Suprapubic skin (tissue), 4 donors: Measurements from ENCODE around the gene DUT. TPM values are rescaled to one million over a fixed set of nuclear protein-coding genes. Genes with fewer than 3 reads are reported as not detected.

Source experiments
- DNase-seq, 2 donors: peaks; one replicate each; pipeline ENCODE4 v3.0.0-alpha.2; 2019; ENCODE audit warnings: low spot score in 2 of 2
- H3K27ac ChIP-seq: fragments of 200-600 bp; sonication (generic); one replicate; pipeline ENCODE4 v1.5.1; 2019
- H3K27me3 ChIP-seq: fragments of 200-600 bp; sonication (generic); one replicate; pipeline ENCODE4 v1.5.1; 2019
- H3K36me3 ChIP-seq: fragments of 200-600 bp; sonication (generic); one replicate; pipeline ENCODE4 v1.5.1; 2019
- H3K4me1 ChIP-seq: fragments of 200-600 bp; sonication (generic); one replicate; pipeline ENCODE4 v1.5.1; 2019
- H3K4me3 ChIP-seq: fragments of 200-600 bp; sonication (generic); one replicate; pipeline ENCODE4 v1.5.1; 2019; ENCODE audit warnings: mild to moderate bottlenecking
- H3K9me3 ChIP-seq: fragments of 200-600 bp; sonication (generic); one replicate; pipeline ENCODE4 v1.5.1; 2019
- CTCF ChIP-seq, 2 donors: fragments of 200-600 bp in 1 of 2; fragments of 450-650 bp in 1 of 2; sonication (generic) in 1 of 2; IDR thresholded peaks; one replicate each; pipeline ENCODE4 v1.5.1; 2016 to 2019; ENCODE audit warnings: antibody characterized with exemption in 2 of 2, mild to moderate bottlenecking in 1 of 2, moderate library complexity in 1 of 2
- EP300 ChIP-seq: sonication (generic); formaldehyde crosslinking; IDR thresholded peaks from one replicate; pipeline ENCODE4 v1.6.1; 2017; ENCODE audit warnings: antibody characterized with exemption
- POLR2A ChIP-seq, 2 donors: fragments of 450-650 bp; IDR thresholded peaks; one replicate each; pipeline ENCODE4 v1.6.1; 2017; ENCODE audit warnings: antibody characterized with exemption in 2 of 2, mild to moderate bottlenecking in 2 of 2, moderate library complexity in 2 of 2
- POLR2AphosphoS5 ChIP-seq, 3 donors: sonication (generic); formaldehyde crosslinking; IDR thresholded peaks; one replicate each; pipeline ENCODE4 v1.6.1; 2017; ENCODE audit warnings: antibody characterized with exemption in 3 of 3
- WGBS: methylation state at CpG from one replicate; pipeline ENCODE4 v1.1.5; 2018; 5-methylcytosine and 5-hydroxymethylcytosine counted together
- total RNA-seq, 4 donors: library from RNA; depleted of rRNA; stranded (reverse); fragments of >200 nt; gene quantifications; one replicate each; pipeline ENCODE4 v1.1.0, GENCODE V29; 2016

DUT gene
- total RNA-seq, 4 donors from 2014 or later: 49.3 to 69.4 (median 64.2) TPM

- WGBS: 32% methylated on average over 3 of the region's 3 CpGs
- Histone ChIP-seq H3K36me3 (no peaks in the 10 kb centered on the region), H3K4me3 (no peak overlapping the region), H3K9me3 (no peaks in the 10 kb centered on the region), H3K27ac (peak overlapping the region; percentile 30), H3K4me1 (peaks cover 5% of the 10 kb centered on the region), H3K27me3 (no peaks in the 10 kb centered on the region)
- DNase-seq: no peak
- TF ChIP-seq CTCF (IDR thresholded peaks at IDR 0.05): peak; percentile 38 to 45
- no peak for TF ChIP-seq POLR2AphosphoS5 (IDR thresholded peaks at IDR 0.05)
Observed at GRCh38 chr15:48358229-48359152, 27.3 kb downstream of the DUT start.

- TF ChIP-seq EP300 (no peak), POLR2AphosphoS5 (IDR thresholded peaks at IDR 0.05) (no peak), POLR2A (IDR thresholded peaks at IDR 0.05) (no peak), CTCF (IDR thresholded peaks at IDR 0.05) (no peak)
- no peaks in the 10 kb centered on the region for H3K9me3 ChIP-seq
- H3K36me3 ChIP-seq: no peaks in the 10 kb centered on the region
- 81% methylated on average over 2 of the region's 2 CpGs for WGBS
- DNase-seq: no peak
- H3K4me3 ChIP-seq: no peak overlapping the region
- H3K27ac ChIP-seq: no peak overlapping the region
- peaks cover 5% of the 10 kb centered on the region for H3K4me1 ChIP-seq
- H3K27me3 ChIP-seq: no peaks in the 10 kb centered on the region
Observed at GRCh38 chr15:48360841-48361240, 29.6 kb downstream of the DUT start.

GRCh38 chr15:48361685-48362084, 30.5 kb downstream of the DUT start:
- H3K9me3 ChIP-seq: no peaks in the 10 kb centered on the region
- no peaks in the 10 kb centered on the region for H3K36me3 ChIP-seq
- WGBS: 84% methylated on average over 2 of the region's 2 CpGs
- DNase-seq: no peak
- H3K4me1 ChIP-seq: peaks cover 5% of the 10 kb centered on the region
- no peak overlapping the region for H3K27ac ChIP-seq
- TF ChIP-seq CTCF (IDR thresholded peaks at IDR 0.05): no peak
- no peak for TF ChIP-seq POLR2A (IDR thresholded peaks at IDR 0.05)
- TF ChIP-seq EP300: no peak
- no peak for TF ChIP-seq POLR2AphosphoS5 (IDR thresholded peaks at IDR 0.05)
- H3K4me3 ChIP-seq: no peak overlapping the region
- H3K27me3 ChIP-seq: no peaks in the 10 kb centered on the region

GRCh38 chr15:48363474-48363873, 32.2 kb downstream of the DUT start:
- peaks cover 3% of the 10 kb centered on the region for H3K4me1 ChIP-seq
- no peaks in the 10 kb centered on the region for H3K9me3 ChIP-seq
- DNase-seq: no peak
- H3K4me3 ChIP-seq: no peak overlapping the region
- no peaks in the 10 kb centered on the region for H3K36me3 ChIP-seq
- H3K27ac ChIP-seq: no peak overlapping the region
- H3K27me3 ChIP-seq: no peaks in the 10 kb centered on the region
- WGBS: 58% methylated on average over 5 of the region's 5 CpGs
- TF ChIP-seq POLR2A (IDR thresholded peaks at IDR 0.05) (no peak), CTCF (IDR thresholded peaks at IDR 0.05) (no peak), EP300 (no peak), POLR2AphosphoS5 (IDR thresholded peaks at IDR 0.05) (no peak)

GRCh38 chr15:48365575-48365974, 34.3 kb downstream of the DUT start:
- H3K36me3 ChIP-seq: no peaks in the 10 kb centered on the region
- H3K4me3 ChIP-seq: no peak overlapping the region
- H3K27ac ChIP-seq: no peak overlapping the region
- DNase-seq: no peak
- TF ChIP-seq CTCF (IDR thresholded peaks at IDR 0.05): no peak
- TF ChIP-seq POLR2A (IDR thresholded peaks at IDR 0.05): no peak
- no peak for TF ChIP-seq POLR2AphosphoS5 (IDR thresholded peaks at IDR 0.05)
- TF ChIP-seq EP300: no peak
- no peaks in the 10 kb centered on the region for H3K9me3 ChIP-seq
- no peaks in the 10 kb centered on the region for H3K27me3 ChIP-seq
- no peaks in the 10 kb centered on the region for H3K4me1 ChIP-seq
- WGBS: 98% methylated on average over 1 of the region's 1 CpG
